Measurements from ENCODE around the gene KDM2A.
A peak's percentile ranks its signal among the peaks of the same experiment; 100 is the strongest.

Gene KDM2A

DNA sequence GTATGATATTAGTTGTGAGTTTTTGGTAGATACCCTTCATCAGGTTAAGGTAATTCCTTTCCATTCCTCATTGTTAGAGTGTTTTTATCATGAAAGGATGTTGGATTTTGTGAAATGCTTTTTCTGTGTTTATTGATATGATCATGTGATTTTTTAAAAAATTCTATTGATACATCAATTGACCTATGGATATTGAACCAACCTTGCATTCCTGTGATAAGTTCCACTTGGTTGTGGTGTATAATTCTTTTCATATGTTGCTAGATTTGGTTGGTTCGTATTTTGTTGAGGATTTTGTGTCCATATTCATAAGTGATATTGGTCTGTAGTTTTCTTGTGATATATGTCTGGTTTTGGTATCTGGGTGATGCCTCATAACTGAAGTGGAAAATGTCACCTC lies 176.8 kb downstream of the KDM2A start:
- DNase-seq = no peak

- DNase-seq = no peak
Measured at GRCh38 chr11:67298786-67299185, 179.7 kb downstream of the KDM2A start.

DNA sequence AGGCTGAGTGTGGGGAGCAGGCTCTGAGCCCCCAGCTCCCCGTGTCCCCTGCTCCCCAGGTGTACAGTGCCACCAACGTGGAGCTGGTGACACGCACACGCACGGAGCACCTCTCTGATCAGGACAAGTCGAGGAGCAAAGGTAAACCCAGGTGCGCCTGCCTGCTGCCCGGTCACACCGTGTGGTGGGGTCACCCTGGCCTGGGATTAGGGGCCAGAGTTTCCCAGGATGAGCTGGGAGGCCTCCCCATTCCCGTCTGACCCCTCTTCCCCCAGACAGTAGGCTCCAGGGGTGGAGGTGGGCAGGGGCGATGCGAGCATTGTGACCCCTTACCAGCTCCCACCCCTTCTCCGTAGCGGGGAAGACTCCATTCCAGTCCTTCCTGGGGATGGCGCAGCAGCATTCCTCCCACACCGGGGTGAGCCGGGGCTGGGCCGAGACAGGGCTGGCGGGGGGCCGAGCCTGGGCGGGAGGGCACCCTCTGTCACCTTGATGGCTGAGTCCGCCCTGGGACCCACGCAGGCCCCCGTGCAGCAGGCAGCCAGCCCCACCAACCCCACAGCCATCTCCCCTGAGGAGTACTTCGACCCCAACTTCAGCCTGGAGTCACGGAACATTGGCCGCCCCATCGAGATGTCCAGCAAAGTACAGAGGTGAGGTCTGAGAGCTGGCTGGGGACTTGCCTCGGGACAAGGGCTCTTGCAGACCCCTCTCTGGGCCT lies 180.6 kb downstream of the KDM2A start:
- DNase-seq = no peak

GRCh38 chr11:67300256-67300755 lies 181.2 kb downstream of the KDM2A start:
- no peak for DNase-seq

- no peak for DNase-seq
Measured at GRCh38 chr11:67300756-67301312, 181.8 kb downstream of the KDM2A start.

DNA sequence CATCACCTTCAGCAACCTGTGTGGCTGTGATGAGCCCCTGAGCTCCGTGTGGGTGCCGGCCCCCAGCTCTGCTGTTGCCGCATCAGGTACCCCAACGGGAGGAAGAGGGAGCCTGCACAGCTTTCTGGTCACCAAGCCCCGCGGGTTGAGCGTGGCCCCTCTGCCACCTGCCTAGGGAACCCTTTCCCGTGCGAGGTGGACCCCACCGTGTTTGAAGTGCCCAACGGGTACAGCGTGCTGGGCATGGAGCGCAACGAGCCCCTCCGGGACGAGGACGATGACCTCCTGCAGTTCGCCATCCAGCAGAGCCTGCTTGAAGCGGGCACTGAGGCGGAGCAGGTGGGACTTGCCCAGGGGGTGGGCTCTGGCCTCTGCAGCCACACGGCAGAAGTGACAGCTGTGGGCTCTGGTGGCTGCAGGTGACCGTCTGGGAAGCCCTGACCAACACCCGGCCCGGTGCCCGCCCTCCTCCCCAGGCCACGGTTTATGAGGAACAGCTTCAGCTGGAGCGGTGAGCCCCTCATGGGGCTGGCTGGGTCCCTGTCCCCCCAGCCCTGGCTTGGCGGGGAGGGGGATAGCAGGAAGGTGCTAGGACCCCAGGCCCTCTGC lies 182.4 kb downstream of the KDM2A start:
- DNase-seq = no peak

GRCh38 chr11:67301951-67302516 lies 183.0 kb downstream of the KDM2A start:
- peak in 18 of 58 donors; percentile 9 to 62 (median 26) for DNase-seq

DNA sequence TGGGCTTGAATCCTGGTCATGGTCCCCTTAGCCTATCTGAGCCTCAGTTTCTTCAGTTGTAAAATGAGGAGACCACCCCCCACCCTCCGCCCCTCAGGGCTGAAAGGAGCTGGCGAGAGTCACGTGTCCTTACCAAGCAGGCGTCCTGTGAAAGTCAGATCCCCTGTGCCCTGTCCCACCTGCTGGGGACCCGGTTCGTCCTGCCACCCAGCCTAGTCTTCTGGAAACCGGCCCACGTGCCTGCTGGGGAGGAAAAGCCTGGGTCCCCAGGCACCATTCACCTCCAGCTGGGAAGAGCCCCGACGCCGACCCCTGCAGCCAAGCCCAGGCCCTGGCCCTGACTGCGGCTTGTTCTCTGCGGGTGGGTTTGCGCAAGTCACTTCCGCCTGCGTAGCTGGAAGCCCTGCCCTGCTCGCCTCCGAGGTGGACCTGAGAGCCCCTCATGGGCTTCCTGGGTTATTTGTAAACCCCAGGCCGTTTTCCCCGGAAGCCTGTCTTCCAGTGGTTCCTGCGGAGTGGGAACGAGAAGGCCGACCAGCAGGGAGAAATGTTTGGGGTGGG lies 183.6 kb downstream of the KDM2A start:
- peak in 1 of 58 donors; percentile 30 for DNase-seq

DNA sequence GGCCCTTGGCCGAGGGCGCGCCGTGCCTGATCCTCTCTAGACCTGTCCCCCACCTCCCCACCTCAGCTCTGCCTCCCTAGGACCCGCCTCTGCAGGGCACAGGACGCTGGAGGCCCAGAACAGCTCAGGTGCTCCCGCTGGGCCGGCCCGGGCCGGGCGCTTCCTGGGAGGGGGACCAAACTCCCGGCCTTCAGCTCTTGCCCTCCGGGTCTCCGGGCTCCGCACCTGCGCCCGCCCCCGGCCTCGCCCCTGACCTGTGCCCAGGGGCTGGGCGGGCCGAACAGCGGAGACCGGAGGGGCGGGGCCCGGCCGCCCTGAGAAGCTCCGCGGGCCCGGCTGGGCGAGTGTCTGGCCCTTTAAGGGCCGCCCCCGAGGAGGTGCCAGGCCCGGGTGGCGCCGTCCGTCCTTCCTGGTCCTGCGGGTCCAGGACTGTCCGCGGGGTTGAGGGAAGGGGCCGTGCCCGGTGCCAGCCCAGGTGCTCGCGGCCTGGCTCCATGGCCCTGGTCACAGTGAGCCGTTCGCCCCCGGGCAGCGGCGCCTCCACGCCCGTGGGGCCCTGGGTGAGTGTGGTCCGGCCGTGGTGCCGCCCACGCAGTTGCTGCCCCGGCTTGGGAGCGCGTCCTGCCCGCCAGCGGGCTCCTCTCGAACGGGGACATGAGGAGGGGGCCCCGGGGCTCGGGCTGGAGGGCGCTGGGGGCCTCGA lies 184.2 kb downstream of the KDM2A start, which contains the start of gene SSH3:
Gene SSH3, plus strand, starts transcription at position 399 of the 703 bp plus-strand sequence. Its CDS starts 96 bp downstream, at position 495.
- DNase-seq = peak in 48 of 58 donors; percentile 13 to 75 (median 50)

GRCh38 chr11:67303835-67304411 lies 184.9 kb downstream of the KDM2A start:
- no peak for DNase-seq

DNA sequence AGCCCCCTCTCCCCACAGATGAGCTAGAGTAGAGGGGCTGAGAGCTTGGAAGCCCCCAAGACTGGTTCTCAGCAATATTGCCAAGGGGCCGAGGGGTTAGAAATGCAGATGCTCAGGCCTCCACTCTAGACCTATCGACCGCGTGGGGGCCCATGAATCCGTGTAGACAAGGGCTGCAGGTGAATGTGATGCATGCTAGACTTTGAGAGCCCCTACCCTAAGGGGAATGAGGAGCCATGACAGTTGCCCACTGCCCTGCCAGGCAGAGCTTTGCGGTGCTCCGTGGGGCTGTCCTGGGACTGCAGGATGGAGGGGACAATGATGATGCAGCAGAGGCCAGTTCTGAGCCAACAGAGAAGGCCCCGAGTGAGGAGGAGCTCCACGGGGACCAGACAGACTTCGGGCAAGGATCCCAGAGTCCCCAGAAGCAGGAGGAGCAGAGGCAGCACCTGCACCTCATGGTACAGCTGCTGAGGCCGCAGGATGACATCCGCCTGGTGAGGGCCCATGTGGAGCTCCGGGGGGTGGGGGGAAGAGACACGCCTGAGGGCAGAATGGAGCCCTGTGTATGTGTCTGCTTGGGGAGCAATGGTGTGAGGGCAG lies 185.5 kb downstream of the KDM2A start:
- DNase-seq = no peak

- DNase-seq = no peak
Measured at GRCh38 chr11:67306769-67307544, 187.9 kb downstream of the KDM2A start.

DNA sequence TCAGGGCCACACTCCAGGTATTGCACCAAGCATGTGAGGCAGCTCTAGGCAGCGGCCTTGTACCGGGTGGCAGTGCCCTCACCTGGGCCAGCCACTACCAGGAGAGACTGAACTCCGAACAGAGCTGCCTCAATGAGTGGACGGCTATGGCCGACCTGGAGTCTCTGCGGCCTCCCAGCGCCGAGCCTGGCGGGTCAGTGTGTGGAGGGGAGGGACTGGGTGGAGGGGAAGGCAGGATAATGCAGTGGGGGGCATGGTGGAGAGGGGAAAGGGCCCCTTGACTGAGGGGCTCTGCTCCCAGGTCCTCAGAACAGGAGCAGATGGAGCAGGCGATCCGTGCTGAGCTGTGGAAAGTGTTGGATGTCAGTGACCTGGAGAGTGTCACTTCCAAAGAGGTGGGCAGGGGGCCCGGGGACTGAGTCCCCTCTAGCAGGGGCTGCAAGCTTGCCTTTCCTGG lies 188.5 kb downstream of the KDM2A start:
- DNase-seq = no peak

Data from anterior cingulate cortex (tissue), 58 donors.